HCT116 (cell line): ENCODE results near the gene DNAAF1. TPM values are rescaled to one million over a fixed set of nuclear protein-coding genes. Genes with fewer than 3 reads are reported as not detected.

Experiments used
- ATAC-seq: fragments of 200-7000 bp; cut with Tn5 transposase; 2 replicates; pipeline ENCODE4 v1.9.1; 2020; ENCODE audit warnings: mild to moderate bottlenecking, moderate library complexity
- BruUV-seq: library from RNA; stranded (reverse); fragments of 400-500 nt; replicated peaks from 2 replicates; lab custom pipeline; 2021; lab: Mats Ljungman, UMichigan
- CTCF ChIA-PET: fragments of 300-600 bp; sonication (Branson Sonifier 250); formaldehyde crosslinking; loops from one replicate; lab custom pipeline; 2021; ENCODE audit warnings: antibody characterized with exemption; lab: Charles Lee
- POLR2A ChIA-PET: fragments of 300-600, 350-600 bp; sonication (Branson Sonifier 250); formaldehyde crosslinking; loops from one replicate; lab custom pipeline; 2021; ENCODE audit warnings: antibody characterized with exemption; lab: Charles Lee
- RAD21 ChIA-PET, 2 experiments: fragments of 300-600 bp; sonication (Branson Sonifier 250); formaldehyde crosslinking; loops; one replicate each; lab custom pipeline; 2023; ENCODE audit warnings: low total read pairs in 2 of 2; ENCODE audit not compliant: uncharacterized antibody in 2 of 2, unreplicated experiment in 2 of 2, low non-redundant PET in 1 of 2; lab: Charles Lee
- DNase-seq: peaks from one replicate; pipeline ENCODE4 v3.0.0-alpha.2; 2010; ENCODE audit warnings: low read depth, low spot score
- H2AFZ ChIP-seq: fragments of 200-600 bp; shearing (Covaris generic), sonication (generic); 2 replicates; pipeline ENCODE4 v1.6.1; 2017; ENCODE audit warnings: low read depth, mixed run types, mixed read lengths, antibody characterized with exemption, low read length; ENCODE audit not compliant: poor library complexity, severe bottlenecking
- H3K27ac ChIP-seq: 2 replicates; pipeline ENCODE4 v1.5.1; 2012; ENCODE audit warnings: low read depth, low read length
- H3K27me3 ChIP-seq: fragments of 200-600 bp; sonication (generic); 2 replicates; pipeline ENCODE4 v1.6.1; 2016; ENCODE audit warnings: mixed run types, low read length, mixed read lengths; ENCODE audit not compliant: insufficient read depth
- H3K36me3 ChIP-seq, 2 experiments: fragments of 200-500 bp in 1 of 2; fragments of 200-600 bp in 1 of 2; sonication (Bioruptor generic) in 1 of 2; sonication (generic) in 1 of 2; 2 replicates each; pipeline versions ENCODE4 v1.5.1 to v1.6.1; 2014 to 2016; ENCODE audit warnings: low read length in 2 of 2, inconsistent platforms in 1 of 2, mixed read lengths in 1 of 2, mixed run types in 1 of 2; ENCODE audit not compliant: insufficient read depth in 2 of 2, control insufficient read depth in 1 of 2
- H3K4me1 ChIP-seq, 2 experiments: fragments of 200-600 bp in 1 of 2; sonication (generic) in 1 of 2; 2 replicates each; pipeline versions ENCODE4 v1.5.1 to v1.6.1; 2012 to 2017; ENCODE audit warnings: low read length in 2 of 2, inconsistent platforms in 1 of 2, mild to moderate bottlenecking in 1 of 2, mixed read lengths in 1 of 2, mixed run types in 1 of 2, moderate library complexity in 1 of 2; ENCODE audit not compliant: insufficient read depth in 2 of 2, control insufficient read depth in 1 of 2
- H3K4me2 ChIP-seq: fragments of 200-600 bp; sonication (generic); 2 replicates; pipeline ENCODE4 v1.6.1; 2017; ENCODE audit warnings: mixed run types, low read length, mixed read lengths
- H3K4me3 ChIP-seq, 2 experiments: fragments of 200-600 bp in 1 of 2; sonication (generic) in 1 of 2; replicated peaks in 1 of 2; 2 replicates each; pipeline ENCODE4 v1.5.1; 2011 to 2016; ENCODE audit warnings: low read length in 2 of 2, control low read depth in 1 of 2, low read depth in 1 of 2, mild to moderate bottlenecking in 1 of 2, mixed read lengths in 1 of 2, mixed run types in 1 of 2
- H3K79me2 ChIP-seq: fragments of 200-600 bp; sonication (generic); 2 replicates; pipeline ENCODE4 v1.6.1; 2017; ENCODE audit warnings: mild to moderate bottlenecking, mixed run types, low read length, moderate library complexity, mixed read lengths; ENCODE audit not compliant: insufficient read depth
- H3K9ac ChIP-seq: fragments of 200-600 bp; sonication (generic); 2 replicates; pipeline ENCODE4 v1.6.1; 2016; ENCODE audit warnings: low read length, mixed read lengths
- H3K9me2 ChIP-seq: fragments of 200-600 bp; sonication (generic), shearing (Covaris generic); 2 replicates; pipeline ENCODE4 v1.6.1; 2017; ENCODE audit warnings: mixed run types, mild to moderate bottlenecking, moderate library complexity; ENCODE audit not compliant: insufficient read depth
- H3K9me3 ChIP-seq, 2 experiments: fragments of 200-500 bp in 1 of 2; fragments of 200-600 bp in 1 of 2; sonication (Bioruptor generic) in 1 of 2; sonication (generic) in 1 of 2; 2 replicates each; pipeline ENCODE4 v1.6.1; 2014 to 2017; ENCODE audit warnings: low read length in 2 of 2, mixed read lengths in 2 of 2, inconsistent platforms in 1 of 2, low read depth in 1 of 2, mild to moderate bottlenecking in 1 of 2, mixed run types in 1 of 2, moderate library complexity in 1 of 2; ENCODE audit not compliant: control insufficient read depth in 1 of 2, insufficient read depth in 1 of 2
- H4K20me1 ChIP-seq: fragments of 200-600 bp; sonication (generic), shearing (Covaris generic); 2 replicates; pipeline ENCODE4 v1.6.1; 2017; ENCODE audit warnings: mixed run types, mild to moderate bottlenecking, moderate library complexity; ENCODE audit not compliant: insufficient read depth
- ATF3 ChIP-seq: IDR thresholded peaks from 2 replicates; pipeline ENCODE4 v1.6.1; 2012
- CEBPB ChIP-seq: IDR thresholded peaks from 2 replicates; pipeline ENCODE4 v1.6.1; 2012; ENCODE audit warnings: low read depth
- CTCF ChIP-seq, 3 experiments: fragments of 200-600 bp in 1 of 3; sonication (generic) in 1 of 3; IDR thresholded peaks in 2 of 3; conservative IDR thresholded peaks in 1 of 3; 2 replicates each; pipeline ENCODE4 v1.5.1; 2012 to 2017; ENCODE audit warnings: low read depth in 2 of 3, low read length in 2 of 3, antibody characterized with exemption in 1 of 3, borderline replicate concordance in 1 of 3, control low read depth in 1 of 3, mild to moderate bottlenecking in 1 of 3, mixed read lengths in 1 of 3, mixed run types in 1 of 3, moderate library complexity in 1 of 3; ENCODE audit not compliant: insufficient read depth in 1 of 3
- EGR1 ChIP-seq: IDR thresholded peaks from 2 replicates; pipeline ENCODE4 v1.6.1; 2012; ENCODE audit warnings: low read depth
- ELF1 ChIP-seq: IDR thresholded peaks from 2 replicates; pipeline ENCODE4 v1.6.1; 2012; ENCODE audit warnings: low read depth, borderline replicate concordance
- REST ChIP-seq: IDR thresholded peaks from 2 replicates; pipeline ENCODE4 v1.6.1; 2012; ENCODE audit warnings: low read depth
- SIN3A ChIP-seq: IDR thresholded peaks from 2 replicates; pipeline ENCODE4 v1.6.1; 2012; ENCODE audit warnings: low read depth
- SP1 ChIP-seq: IDR thresholded peaks from 2 replicates; pipeline ENCODE4 v1.6.1; 2012; ENCODE audit warnings: low read depth
- SRF ChIP-seq: IDR thresholded peaks from 2 replicates; pipeline ENCODE4 v1.6.1; 2012; ENCODE audit warnings: low read depth
- TCF7L2 ChIP-seq: IDR thresholded peaks from 2 replicates; pipeline ENCODE4 v1.7.0; 2011; ENCODE audit warnings: borderline replicate concordance, inconsistent platforms; ENCODE audit not compliant: insufficient read depth, insufficient read length; ENCODE audit errors: extremely low read depth
- ZBTB33 ChIP-seq: IDR thresholded peaks from 2 replicates; pipeline ENCODE4 v1.6.1; 2011; ENCODE audit warnings: mild to moderate bottlenecking, low read length, moderate library complexity; ENCODE audit not compliant: insufficient replicate concordance; ENCODE audit errors: extremely low read depth
- ZFX ChIP-seq: fragments of 450-650 bp; IDR thresholded peaks from 2 replicates; pipeline ENCODE4 v1.6.1; 2017
- ZNF274 ChIP-seq: fragments of 200-500 bp; sonication (Bioruptor generic); IDR thresholded peaks from 2 replicates; pipeline ENCODE4 v1.6.1; 2014; ENCODE audit warnings: mild to moderate bottlenecking, low read depth, low read length, inconsistent platforms
- intact Hi-C: fragments of 100-400 bp; cut with micrococcal nuclease; formaldehyde crosslinking; loops from 2 replicates; pipeline ENCODE4 v1.10.0; 2022
- total RNA-seq: library from RNA; stranded (reverse); gene quantifications from one replicate; pipeline ENCODE4 v1.2.1, GENCODE V29; 2021; ENCODE audit not compliant: unreplicated experiment

The DNAAF1 gene
- total RNA-seq, 1 experiment from 2014 or later, result 0.30 TPM

- H3K9ac ChIP-seq, result no peak overlapping the region
- no TSS peak for BruUV-seq
- CTCF ChIA-PET, result no interaction called here
- no peaks in the 10 kb centered on the region for H4K20me1 ChIP-seq
- DNase-seq, result no peak
- no peak for TF ChIP-seq ZBTB33
- no peak for TF ChIP-seq EGR1
- no peak for TF ChIP-seq ZFX
- no peak for TF ChIP-seq CTCF (IDR thresholded peaks at IDR 0.05 in 2 of 3, conservative IDR thresholded peaks at IDR 0.05 in 1 of 3; ENCODE audit: borderline replicate concordance in 1 of 3, insufficient read depth in 1 of 3, low read depth in 2 of 3, low read length in 2 of 3)
- H3K27me3 ChIP-seq, result peaks cover 16% of the 10 kb centered on the region; the same call in 1 of the 2 replicates
- POLR2A ChIA-PET, result no interaction called here
- RAD21 ChIA-PET, result no interaction called here
- no peak overlapping the region for H3K27ac ChIP-seq
- no peaks in the 10 kb centered on the region for H3K9me2 ChIP-seq
- H2AFZ ChIP-seq, result no peak overlapping the region
- H3K9me3 ChIP-seq, result no peaks in the 10 kb centered on the region
- no peaks in the 10 kb centered on the region for H3K79me2 ChIP-seq
- H3K4me1 ChIP-seq, result no peaks in the 10 kb centered on the region
- H3K36me3 ChIP-seq, result no peaks in the 10 kb centered on the region
- ATAC-seq, result 0 out of 2 replicates have a peak, but pooled peaks have one; percentile 6
- no peak overlapping the region for H3K4me2 ChIP-seq
- no peak overlapping the region for H3K4me3 ChIP-seq
- intact Hi-C loops, result no loop called here
These were observed 16.7 kb downstream of the DNAAF1 start for GRCh38 chr16:84161801-84162200.

- H2AFZ ChIP-seq, result no peak overlapping the region
- no peak overlapping the region for H3K4me3 ChIP-seq
- H3K27ac ChIP-seq, result no peak overlapping the region
- H3K79me2 ChIP-seq, result no peaks in the 10 kb centered on the region
- no peaks in the 10 kb centered on the region for H4K20me1 ChIP-seq
- DNase-seq (no peak), ATAC-seq (no peak)
- ChIA-PET RAD21 (no interaction called here), POLR2A (no interaction called here), CTCF (interaction anchor here (1.1 kb wide), 1 partner anchor 21 kb away, joined by 3 read pairs; the partner anchor contains the start of gene TAF1C)
- intact Hi-C loops, result no loop called here
- peaks cover 9% of the 10 kb centered on the region; the same call in 1 of the 2 replicates for H3K27me3 ChIP-seq
- no TSS peak for BruUV-seq
- H3K4me1 ChIP-seq, result no peaks in the 10 kb centered on the region
- H3K36me3 ChIP-seq, result no peaks in the 10 kb centered on the region
- H3K4me2 ChIP-seq, result no peak overlapping the region
- no peaks in the 10 kb centered on the region for H3K9me2 ChIP-seq
- H3K9ac ChIP-seq, result no peak overlapping the region
- H3K9me3 ChIP-seq, result no peaks in the 10 kb centered on the region
- TF ChIP-seq SP1 (no peak), ZNF274 (no peak), ELF1 (no peak), CEBPB (no peak), TCF7L2 (no peak), ZFX (no peak), SRF (no peak), SIN3A (no peak), ATF3 (no peak), REST (no peak)
These were observed 20.6 kb downstream of the DNAAF1 start for GRCh38 chr16:84165746-84166145.
